Lower leg skin (tissue), 4 donors: ENCODE data around the gene CRTC3. TPM values are rescaled to one million over a fixed set of nuclear protein-coding genes. Genes with fewer than 3 reads are reported as not detected.
"Not testable (repeated sequence)": the region's sequence is repeated elsewhere in the genome, so short reads cannot be mapped to it uniquely, and the experiment has no call there.

Source experiments
- DNase-seq, 2 donors: peaks; one replicate each; pipeline ENCODE4 v3.0.0-alpha.2; 2019; ENCODE audit warnings: low spot score in 2 of 2
- H3K4me3 ChIP-seq: fragments of 200-600 bp; sonication (generic); 2 replicates; pipeline ENCODE4 v1.5.1; 2017; ENCODE audit warnings: mild to moderate bottlenecking, low read depth; ENCODE audit not compliant: poor library complexity, severe bottlenecking
- POLR2A ChIP-seq, 2 donors: fragments of 450-650 bp; IDR thresholded peaks; one replicate each; pipeline ENCODE4 v1.6.1; 2016 to 2017; ENCODE audit warnings: antibody characterized with exemption in 2 of 2, mild to moderate bottlenecking in 1 of 2, moderate library complexity in 1 of 2
- WGBS, 2 donors: methylation state at CpG; one replicate each; pipeline ENCODE4 v1.1.5; 2018; 5-methylcytosine and 5-hydroxymethylcytosine counted together
- intact Hi-C: fragments of 100-400 bp; cut with DNase I; formaldehyde crosslinking; loops from one replicate; pipeline ENCODE4 v1.15.0; 2023; ENCODE audit warnings: low total_unique reads
- total RNA-seq, 4 donors: library from RNA; depleted of rRNA; stranded (reverse); fragments of >200 nt; gene quantifications; one replicate each; pipeline ENCODE4 v1.1.0, GENCODE V29; 2016
- TF ChIP-seq, protein P1 (sequence below), 3 donors: fragments of 450-650 bp; IDR thresholded peaks; one replicate each; pipeline ENCODE4 v1.5.1; 2016; ENCODE audit warnings: antibody characterized with exemption in 3 of 3, mild to moderate bottlenecking in 3 of 3, moderate library complexity in 2 of 3

Gene CRTC3
- total RNA-seq, 4 donors from 2014 or later: 27.3 to 32.5 (median 28.9) TPM

DNA sequence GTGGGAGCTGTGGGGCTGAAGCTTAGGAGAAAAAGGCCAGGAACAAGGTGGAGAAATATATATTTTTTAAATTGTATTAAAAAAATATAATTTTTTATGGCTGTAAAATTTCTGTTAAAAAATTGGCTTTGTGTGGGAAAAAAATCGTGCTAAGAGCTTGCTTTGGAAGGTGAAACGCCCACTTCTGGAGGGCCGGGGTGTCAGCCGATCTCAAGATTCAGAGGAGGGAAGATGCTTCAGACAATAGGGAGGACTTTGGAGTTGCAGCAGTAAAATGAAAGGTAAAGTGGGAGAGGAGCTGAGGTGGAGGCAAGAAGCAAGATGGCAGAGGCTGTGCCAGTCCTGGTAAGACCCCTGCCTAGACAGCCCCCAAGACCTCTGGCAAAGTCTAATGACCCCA is 141.5 kb downstream of the CRTC3 start:
- no peak overlapping the region for H3K4me3 ChIP-seq
- TF ChIP-seq, protein P1, sequence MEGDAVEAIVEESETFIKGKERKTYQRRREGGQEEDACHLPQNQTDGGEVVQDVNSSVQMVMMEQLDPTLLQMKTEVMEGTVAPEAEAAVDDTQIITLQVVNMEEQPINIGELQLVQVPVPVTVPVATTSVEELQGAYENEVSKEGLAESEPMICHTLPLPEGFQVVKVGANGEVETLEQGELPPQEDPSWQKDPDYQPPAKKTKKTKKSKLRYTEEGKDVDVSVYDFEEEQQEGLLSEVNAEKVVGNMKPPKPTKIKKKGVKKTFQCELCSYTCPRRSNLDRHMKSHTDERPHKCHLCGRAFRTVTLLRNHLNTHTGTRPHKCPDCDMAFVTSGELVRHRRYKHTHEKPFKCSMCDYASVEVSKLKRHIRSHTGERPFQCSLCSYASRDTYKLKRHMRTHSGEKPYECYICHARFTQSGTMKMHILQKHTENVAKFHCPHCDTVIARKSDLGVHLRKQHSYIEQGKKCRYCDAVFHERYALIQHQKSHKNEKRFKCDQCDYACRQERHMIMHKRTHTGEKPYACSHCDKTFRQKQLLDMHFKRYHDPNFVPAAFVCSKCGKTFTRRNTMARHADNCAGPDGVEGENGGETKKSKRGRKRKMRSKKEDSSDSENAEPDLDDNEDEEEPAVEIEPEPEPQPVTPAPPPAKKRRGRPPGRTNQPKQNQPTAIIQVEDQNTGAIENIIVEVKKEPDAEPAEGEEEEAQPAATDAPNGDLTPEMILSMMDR (IDR thresholded peaks at IDR 0.05): no peak
- TF ChIP-seq POLR2A (IDR thresholded peaks at IDR 0.05): no peak
- 91 to 95% methylated on average over 4 of the region's 4 CpGs for WGBS, 2 donors
- no peak for DNase-seq
- intact Hi-C loops: no loop called here

DNA sequence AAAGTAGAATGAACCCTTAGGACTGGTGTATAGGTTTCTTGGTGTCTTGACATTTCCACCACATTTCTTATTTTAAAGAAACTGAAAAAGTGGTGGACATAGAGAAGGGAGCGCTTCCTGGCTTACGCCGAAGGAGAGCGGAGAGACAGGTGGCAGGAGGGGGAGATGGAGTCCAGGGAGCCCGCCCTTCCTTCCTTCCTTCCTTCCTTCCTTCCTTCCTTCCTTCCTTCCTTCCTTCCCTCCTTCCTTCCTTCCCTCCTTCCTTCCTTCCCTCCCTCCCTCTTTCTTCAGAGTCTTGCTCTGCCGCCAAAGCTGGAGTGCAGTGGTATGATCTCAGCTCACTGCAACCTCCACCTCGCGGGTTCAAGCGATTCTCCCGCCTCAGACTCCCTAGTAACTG is 143.6 kb downstream of the CRTC3 start:
- H3K4me3 ChIP-seq, DNase-seq, intact Hi-C loops: not testable (repeated sequence)
- WGBS, 2 donors: 90 to 94% methylated on average over 10 of the region's 10 CpGs

DNA sequence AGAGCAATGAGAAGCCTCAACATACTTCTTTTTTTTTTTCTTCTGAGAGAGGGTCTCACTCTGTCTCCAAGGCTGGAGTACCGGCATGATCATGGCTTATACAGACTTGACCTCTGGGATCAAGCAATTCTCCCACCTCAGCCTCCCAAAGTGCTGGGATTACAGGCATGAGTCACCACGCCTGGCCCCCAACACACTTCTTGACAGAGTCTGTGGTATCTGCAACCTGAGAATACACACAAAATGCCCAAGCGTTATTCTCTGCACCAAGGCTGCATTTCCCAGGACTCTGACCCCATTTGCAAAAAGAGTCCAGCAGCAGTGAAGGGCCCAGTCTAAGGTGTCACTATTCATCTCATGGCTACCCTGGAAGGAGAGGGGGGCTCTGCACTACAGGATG is 144.8 kb downstream of the CRTC3 start:
- DNase-seq: no peak
- TF ChIP-seq, protein P1 (IDR thresholded peaks at IDR 0.05): no peak
- no peak for TF ChIP-seq POLR2A (IDR thresholded peaks at IDR 0.05)
- 93 to 95% methylated on average over 3 of the region's 3 CpGs for WGBS, 2 donors
- H3K4me3 ChIP-seq: no peak overlapping the region
- intact Hi-C loops: no loop called here

DNA sequence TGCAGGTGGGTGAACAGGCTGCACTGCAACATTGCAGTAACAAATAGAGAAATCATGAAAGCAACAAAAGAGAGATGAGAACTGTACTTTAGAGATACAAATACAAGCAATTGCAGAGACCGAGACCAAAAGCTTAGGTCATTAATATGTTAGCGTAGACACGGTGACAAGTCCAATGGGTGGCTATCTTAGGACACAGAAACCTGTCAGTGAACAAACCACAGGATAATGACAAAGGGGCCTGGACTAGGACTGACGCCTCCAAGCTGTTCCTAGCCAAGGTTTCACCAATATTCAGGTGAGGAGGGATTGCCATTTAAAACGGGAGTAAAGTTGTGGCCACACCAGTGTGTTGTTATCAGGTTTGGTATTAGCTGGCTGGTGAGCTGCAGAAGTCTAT is 145.7 kb downstream of the CRTC3 start:
- intact Hi-C loops: no loop called here
- no peak for DNase-seq
- TF ChIP-seq, protein P1 (IDR thresholded peaks at IDR 0.05): no peak
- TF ChIP-seq POLR2A (IDR thresholded peaks at IDR 0.05): no peak
- 89 to 91% methylated on average over 5 of the region's 5 CpGs for WGBS, 2 donors
- H3K4me3 ChIP-seq: no peak overlapping the region

DNA sequence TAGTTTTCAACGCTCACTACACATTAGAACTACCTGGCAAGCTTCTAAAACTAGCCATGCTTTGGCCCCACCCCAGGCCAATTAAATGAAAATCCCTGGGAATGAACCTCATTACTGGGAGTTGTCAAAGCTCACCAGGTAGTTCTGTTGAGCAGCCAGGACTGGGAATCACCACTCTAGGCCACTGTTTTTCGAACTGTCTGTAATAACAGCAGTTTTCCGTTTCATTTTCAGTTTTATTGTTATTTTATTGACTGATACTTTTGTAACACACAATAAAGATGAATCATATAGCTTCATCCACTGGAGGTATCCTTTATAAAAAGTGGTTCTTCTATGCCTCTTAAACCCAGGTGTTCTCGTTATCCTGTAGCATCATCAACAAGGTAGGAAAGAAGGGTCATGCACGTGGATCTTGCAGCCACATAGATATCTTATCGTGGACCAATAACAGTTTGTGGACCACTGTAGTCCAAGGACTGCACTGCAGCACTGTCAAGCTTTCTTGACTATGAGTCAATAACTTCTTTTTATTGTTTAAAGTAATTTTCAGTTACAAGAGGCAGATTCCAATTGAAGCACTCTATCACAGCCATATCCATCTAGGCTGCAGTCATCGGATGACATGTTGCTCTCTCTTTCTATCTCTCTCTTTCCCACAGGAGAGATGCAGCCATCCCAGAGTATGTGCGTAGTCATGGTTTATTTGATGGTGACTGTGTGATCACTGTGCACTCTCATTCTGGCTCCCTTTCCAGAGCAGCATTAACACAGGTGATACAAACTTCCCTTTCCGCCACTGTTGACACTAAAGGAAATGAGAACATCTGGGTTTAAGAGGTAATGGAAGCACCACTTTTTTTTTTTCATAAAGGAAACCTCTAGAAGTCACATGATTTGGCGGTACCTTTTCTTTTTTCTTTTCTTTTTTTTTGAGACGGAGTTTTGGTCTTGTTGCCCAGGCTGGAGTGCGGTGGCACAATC is 148.4 kb downstream of the CRTC3 start:
- DNase-seq: no peak
- intact Hi-C loops: no loop called here
- 88 to 95% methylated on average over 12 of the region's 12 CpGs for WGBS, 2 donors
- TF ChIP-seq, protein P1 (IDR thresholded peaks at IDR 0.05): no peak
- TF ChIP-seq POLR2A (IDR thresholded peaks at IDR 0.05): no peak
- no peak overlapping the region for H3K4me3 ChIP-seq

DNA sequence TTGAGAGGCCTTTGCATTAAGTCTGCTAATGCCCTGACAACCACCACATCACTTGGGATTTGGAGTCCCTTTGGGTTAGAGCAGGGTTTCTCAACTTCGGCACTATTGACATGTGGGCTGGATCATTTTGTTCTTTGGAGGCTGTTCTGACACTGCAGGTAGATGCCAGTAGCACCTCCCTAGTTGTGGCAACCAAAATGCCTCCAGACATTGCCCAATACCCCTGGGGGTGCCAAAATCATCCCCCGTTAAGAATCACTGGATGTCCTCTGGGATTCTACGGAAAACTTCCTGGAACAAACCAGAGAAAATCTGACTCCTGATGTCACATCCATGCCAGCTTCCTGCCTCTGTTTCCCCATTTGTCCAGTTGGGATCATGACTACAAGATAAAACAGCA is 150.2 kb downstream of the CRTC3 start:
- 45 to 55% methylated on average over 3 of the region's 3 CpGs for WGBS, 2 donors
- H3K4me3 ChIP-seq: no peak overlapping the region
- intact Hi-C loops: no loop called here
- peak; percentile 62 to 89 for DNase-seq
- TF ChIP-seq, protein P1 (IDR thresholded peaks at IDR 0.05): no peak
- no peak for TF ChIP-seq POLR2A (IDR thresholded peaks at IDR 0.05)
